WERI-Rb-1 (cell line): ENCODE results near the gene DYNC1H1.

Experiments used
- DNase-seq: peaks from one replicate; pipeline ENCODE4 v3.0.0-alpha.2; 2020
- H3K27ac ChIP-seq: fragments of 250-450 bp; sonication (Bioruptor Pico); 2 replicates; pipeline ENCODE4 v1.5.1; 2020; ENCODE audit warnings: mild to moderate bottlenecking, moderate library complexity
- H3K27me3 ChIP-seq: fragments of 250-450 bp; sonication (Bioruptor Pico); 2 replicates; pipeline ENCODE4 v1.5.1; 2021; ENCODE audit warnings: mild to moderate bottlenecking, low read depth, moderate library complexity; ENCODE audit not compliant: insufficient read depth, severe bottlenecking
- H3K36me3 ChIP-seq: fragments of 250-450 bp; sonication (Bioruptor Pico); 2 replicates; pipeline ENCODE4 v1.5.1; 2020; ENCODE audit warnings: mild to moderate bottlenecking, moderate library complexity
- H3K4me3 ChIP-seq: 2 replicates; pipeline ENCODE4 v1.5.1; 2011; ENCODE audit warnings: low read depth, mild to moderate bottlenecking, control low read depth, low read length
- H3K9me3 ChIP-seq: fragments of 250-450 bp; sonication (Bioruptor Pico); 2 replicates; pipeline ENCODE4 v1.5.1; 2021; ENCODE audit warnings: mild to moderate bottlenecking, moderate library complexity; ENCODE audit not compliant: severe bottlenecking
- TF ChIP-seq, protein P1 (sequence below): IDR thresholded peaks from 2 replicates; pipeline ENCODE4 v1.5.1; 2011; ENCODE audit warnings: low read depth, mild to moderate bottlenecking, control low read depth, inconsistent platforms, low read length

Gene DYNC1H1

DNA sequence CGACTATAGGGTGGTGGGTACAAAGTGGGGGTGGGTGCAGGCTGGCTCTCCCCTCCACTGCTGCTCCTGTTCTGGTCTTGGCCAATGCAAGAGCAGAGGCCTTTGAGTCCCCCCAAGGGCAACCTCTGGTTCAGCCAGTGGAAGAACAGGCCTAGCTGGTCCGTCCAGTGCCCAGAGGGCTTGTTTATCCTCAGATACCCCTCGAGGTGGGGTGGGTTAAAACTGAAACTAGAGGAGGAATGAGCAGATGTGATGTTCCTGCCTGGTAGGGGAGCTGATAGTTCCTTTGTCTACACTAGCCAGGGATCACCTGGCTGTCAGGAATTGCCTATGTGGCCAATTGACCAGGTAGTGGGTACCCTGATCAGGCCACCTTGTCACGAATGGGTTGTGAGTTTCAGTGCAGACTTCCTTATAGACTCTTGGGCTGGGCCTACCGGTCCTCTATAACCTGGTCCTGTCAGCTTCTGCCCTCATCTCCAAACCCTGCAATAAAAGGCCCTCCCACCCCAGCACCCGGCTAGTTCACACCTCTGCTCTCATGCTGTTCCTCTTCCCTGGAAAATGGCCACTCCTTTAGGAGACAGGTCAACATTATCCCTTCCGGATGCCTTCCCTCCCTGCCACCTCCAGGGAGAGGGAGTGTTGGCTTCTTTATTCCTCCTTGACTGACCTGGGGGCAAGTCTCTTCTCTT is 133.2 kb downstream of the DYNC1H1 start:
- H3K27me3 ChIP-seq: no peaks in the 10 kb centered on the region
- H3K27ac ChIP-seq: peak overlapping the region; percentile 44
- TF ChIP-seq, protein P1, sequence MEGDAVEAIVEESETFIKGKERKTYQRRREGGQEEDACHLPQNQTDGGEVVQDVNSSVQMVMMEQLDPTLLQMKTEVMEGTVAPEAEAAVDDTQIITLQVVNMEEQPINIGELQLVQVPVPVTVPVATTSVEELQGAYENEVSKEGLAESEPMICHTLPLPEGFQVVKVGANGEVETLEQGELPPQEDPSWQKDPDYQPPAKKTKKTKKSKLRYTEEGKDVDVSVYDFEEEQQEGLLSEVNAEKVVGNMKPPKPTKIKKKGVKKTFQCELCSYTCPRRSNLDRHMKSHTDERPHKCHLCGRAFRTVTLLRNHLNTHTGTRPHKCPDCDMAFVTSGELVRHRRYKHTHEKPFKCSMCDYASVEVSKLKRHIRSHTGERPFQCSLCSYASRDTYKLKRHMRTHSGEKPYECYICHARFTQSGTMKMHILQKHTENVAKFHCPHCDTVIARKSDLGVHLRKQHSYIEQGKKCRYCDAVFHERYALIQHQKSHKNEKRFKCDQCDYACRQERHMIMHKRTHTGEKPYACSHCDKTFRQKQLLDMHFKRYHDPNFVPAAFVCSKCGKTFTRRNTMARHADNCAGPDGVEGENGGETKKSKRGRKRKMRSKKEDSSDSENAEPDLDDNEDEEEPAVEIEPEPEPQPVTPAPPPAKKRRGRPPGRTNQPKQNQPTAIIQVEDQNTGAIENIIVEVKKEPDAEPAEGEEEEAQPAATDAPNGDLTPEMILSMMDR: no peak
- no peaks in the 10 kb centered on the region for H3K9me3 ChIP-seq
- H3K4me3 ChIP-seq: no peak overlapping the region
- no peaks in the 10 kb centered on the region for H3K36me3 ChIP-seq
- DNase-seq: no peak

DNA sequence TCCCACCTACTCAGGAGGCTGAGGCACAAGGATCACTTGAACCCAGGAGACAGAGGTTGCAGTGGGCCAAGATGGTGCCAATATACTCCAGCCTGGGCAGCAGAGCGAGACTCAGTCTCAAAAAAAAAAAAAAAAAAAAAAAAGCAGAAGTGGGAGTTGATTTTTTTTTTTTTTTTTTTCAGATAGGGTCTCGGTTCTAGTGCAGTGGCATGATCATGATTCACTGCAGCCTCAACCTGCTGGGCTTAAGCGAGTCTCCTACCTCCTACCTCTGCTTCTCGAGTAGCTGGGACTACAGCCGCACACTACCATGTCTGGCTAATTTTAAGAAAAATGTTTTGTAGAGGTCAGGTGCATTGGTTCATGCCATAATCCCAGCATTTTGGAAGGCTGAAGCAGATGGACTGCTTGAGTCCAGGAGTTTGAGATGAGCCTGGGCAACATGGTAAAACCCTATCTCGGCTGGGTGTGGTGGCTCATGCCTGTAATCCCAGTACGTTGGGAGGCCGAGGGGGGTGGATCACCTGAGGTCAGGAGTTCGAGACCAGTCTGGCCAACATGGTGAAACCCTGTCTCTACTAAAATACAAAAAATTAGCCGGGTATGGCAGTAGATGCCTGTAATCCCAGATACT is 138.8 kb downstream of the DYNC1H1 start:
- H3K27ac ChIP-seq: no peak overlapping the region
- no peak for DNase-seq
- H3K36me3 ChIP-seq: no peaks in the 10 kb centered on the region
- TF ChIP-seq, protein P1: no peak
- no peaks in the 10 kb centered on the region for H3K27me3 ChIP-seq
- H3K4me3 ChIP-seq: no peak overlapping the region
- no peaks in the 10 kb centered on the region for H3K9me3 ChIP-seq

DNA sequence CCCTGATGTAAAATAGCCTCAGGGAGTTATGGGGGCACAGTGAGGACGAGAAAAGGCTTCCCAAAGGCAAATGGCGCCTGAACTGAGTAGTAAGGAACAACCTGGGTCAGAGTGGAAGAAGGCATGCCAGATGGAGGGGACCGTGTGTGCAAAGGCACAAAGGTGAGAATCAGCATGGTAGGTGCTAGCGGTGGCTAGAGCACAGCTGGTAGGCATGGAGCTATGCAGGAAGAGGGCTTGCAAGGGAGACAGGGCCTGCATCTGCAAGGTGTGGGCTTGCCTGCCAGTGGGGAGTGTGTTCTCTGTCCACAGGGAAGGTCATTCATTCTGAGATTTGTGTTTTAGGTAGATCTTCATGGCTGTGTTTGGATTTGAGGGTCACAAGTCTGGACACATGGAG is 141.0 kb downstream of the DYNC1H1 start:
- DNase-seq: no peak
- TF ChIP-seq, protein P1: no peak
- no peaks in the 10 kb centered on the region for H3K36me3 ChIP-seq
- H3K27ac ChIP-seq: no peak overlapping the region
- H3K4me3 ChIP-seq: no peak overlapping the region
- H3K9me3 ChIP-seq: no peaks in the 10 kb centered on the region
- no peaks in the 10 kb centered on the region for H3K27me3 ChIP-seq
